Coronary artery (tissue), 2 donors: Measurements from ENCODE around the gene TET1.

Experiments
- DNase-seq: peaks from one replicate; pipeline ENCODE4 v3.0.0-alpha.2; 2017; ENCODE audit warnings: low spot score
- H3K27ac ChIP-seq, 2 donors: fragments of 200-600 bp; sonication (generic); one replicate each; pipeline ENCODE4 v1.5.1; 2016 to 2019
- H3K4me3 ChIP-seq: fragments of 200-600 bp; sonication (generic); 2 replicates; pipeline ENCODE4 v1.5.1; 2016; ENCODE audit warnings: mild to moderate bottlenecking, moderate library complexity
- CTCF ChIP-seq: fragments of 200-600 bp; sonication (generic); IDR thresholded peaks from one replicate; pipeline ENCODE4 v1.5.1; 2019; ENCODE audit warnings: antibody characterized with exemption

Gene TET1

GRCh38 chr10:68586606-68587305, 26.6 kb downstream of the TET1 start:
- H3K4me3 ChIP-seq = no peak overlapping the region
- H3K27ac ChIP-seq = no peak overlapping the region
- no peak for TF ChIP-seq CTCF
- no peak for DNase-seq

GRCh38 chr10:68594405-68594804, 34.3 kb downstream of the TET1 start:
- no peak for TF ChIP-seq CTCF
- Histone ChIP-seq H3K27ac (no peak overlapping the region), H3K4me3 (no peak overlapping the region)
- no peak for DNase-seq

GRCh38 chr10:68595513-68595912, 35.4 kb downstream of the TET1 start:
- no peak overlapping the region for H3K4me3 ChIP-seq
- no peak overlapping the region for H3K27ac ChIP-seq

GRCh38 chr10:68597407-68597806, 37.3 kb downstream of the TET1 start:
- Histone ChIP-seq H3K4me3 (no peak overlapping the region), H3K27ac (no peak overlapping the region)
- no peak for TF ChIP-seq CTCF
- DNase-seq = no peak

More at GRCh38 chr10:68595513-68595912, 35.4 kb downstream of the TET1 start:
- no peak for DNase-seq
- TF ChIP-seq CTCF = no peak

GRCh38 chr10:68598978-68599770, 39.0 kb downstream of the TET1 start:
- DNase-seq = no peak
- Histone ChIP-seq H3K27ac (peak overlapping the region; percentile 39 to 79), H3K4me3 (peak overlapping the region; percentile 72)
- no peak for TF ChIP-seq CTCF

GRCh38 chr10:68599771-68600040, 39.6 kb downstream of the TET1 start:
- H3K4me3 ChIP-seq = peak overlapping the region; percentile 72
- TF ChIP-seq CTCF = no peak
- H3K27ac ChIP-seq = peak overlapping the region in 1 of 2 donors; percentile 79
- DNase-seq = no peak
